Nucleus accumbens (tissue), 56 donors: ENCODE data around the gene ANO8.
A peak's percentile ranks its signal among the peaks of the same experiment; 100 is the strongest.
"Not testable (repeated sequence)": the region's sequence is repeated elsewhere in the genome, so short reads cannot be mapped to it uniquely, and the experiment has no call there.

Experiments
- DNase-seq, 56 donors: peaks; one replicate each; lab custom pipeline; 2025; lab: John Stamatoyannopoulos, UW

ANO8 gene, protein sequence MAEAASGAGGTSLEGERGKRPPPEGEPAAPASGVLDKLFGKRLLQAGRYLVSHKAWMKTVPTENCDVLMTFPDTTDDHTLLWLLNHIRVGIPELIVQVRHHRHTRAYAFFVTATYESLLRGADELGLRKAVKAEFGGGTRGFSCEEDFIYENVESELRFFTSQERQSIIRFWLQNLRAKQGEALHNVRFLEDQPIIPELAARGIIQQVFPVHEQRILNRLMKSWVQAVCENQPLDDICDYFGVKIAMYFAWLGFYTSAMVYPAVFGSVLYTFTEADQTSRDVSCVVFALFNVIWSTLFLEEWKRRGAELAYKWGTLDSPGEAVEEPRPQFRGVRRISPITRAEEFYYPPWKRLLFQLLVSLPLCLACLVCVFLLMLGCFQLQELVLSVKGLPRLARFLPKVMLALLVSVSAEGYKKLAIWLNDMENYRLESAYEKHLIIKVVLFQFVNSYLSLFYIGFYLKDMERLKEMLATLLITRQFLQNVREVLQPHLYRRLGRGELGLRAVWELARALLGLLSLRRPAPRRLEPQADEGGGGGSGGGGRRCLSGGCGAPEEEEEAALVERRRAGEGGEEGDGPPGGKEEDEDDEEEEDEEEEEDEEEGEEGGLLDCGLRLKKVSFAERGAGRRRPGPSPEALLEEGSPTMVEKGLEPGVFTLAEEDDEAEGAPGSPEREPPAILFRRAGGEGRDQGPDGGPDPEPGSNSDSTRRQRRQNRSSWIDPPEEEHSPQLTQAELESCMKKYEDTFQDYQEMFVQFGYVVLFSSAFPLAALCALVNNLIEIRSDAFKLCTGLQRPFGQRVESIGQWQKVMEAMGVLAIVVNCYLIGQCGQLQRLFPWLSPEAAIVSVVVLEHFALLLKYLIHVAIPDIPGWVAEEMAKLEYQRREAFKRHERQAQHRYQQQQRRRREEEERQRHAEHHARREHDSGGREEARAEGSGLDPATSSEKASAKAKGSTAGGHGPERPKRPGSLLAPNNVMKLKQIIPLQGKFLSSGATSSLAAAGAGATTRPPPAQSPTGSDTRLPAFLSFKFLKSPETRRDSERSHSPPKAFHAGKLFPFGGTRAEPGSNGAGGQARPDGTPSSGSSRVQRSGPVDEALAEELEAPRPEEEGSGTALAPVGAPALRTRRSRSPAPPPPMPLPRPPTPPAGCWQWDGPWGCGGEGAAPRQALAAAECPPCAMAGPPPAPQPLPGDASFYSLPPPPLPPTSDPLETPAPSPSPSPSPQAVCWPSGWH

DNA sequence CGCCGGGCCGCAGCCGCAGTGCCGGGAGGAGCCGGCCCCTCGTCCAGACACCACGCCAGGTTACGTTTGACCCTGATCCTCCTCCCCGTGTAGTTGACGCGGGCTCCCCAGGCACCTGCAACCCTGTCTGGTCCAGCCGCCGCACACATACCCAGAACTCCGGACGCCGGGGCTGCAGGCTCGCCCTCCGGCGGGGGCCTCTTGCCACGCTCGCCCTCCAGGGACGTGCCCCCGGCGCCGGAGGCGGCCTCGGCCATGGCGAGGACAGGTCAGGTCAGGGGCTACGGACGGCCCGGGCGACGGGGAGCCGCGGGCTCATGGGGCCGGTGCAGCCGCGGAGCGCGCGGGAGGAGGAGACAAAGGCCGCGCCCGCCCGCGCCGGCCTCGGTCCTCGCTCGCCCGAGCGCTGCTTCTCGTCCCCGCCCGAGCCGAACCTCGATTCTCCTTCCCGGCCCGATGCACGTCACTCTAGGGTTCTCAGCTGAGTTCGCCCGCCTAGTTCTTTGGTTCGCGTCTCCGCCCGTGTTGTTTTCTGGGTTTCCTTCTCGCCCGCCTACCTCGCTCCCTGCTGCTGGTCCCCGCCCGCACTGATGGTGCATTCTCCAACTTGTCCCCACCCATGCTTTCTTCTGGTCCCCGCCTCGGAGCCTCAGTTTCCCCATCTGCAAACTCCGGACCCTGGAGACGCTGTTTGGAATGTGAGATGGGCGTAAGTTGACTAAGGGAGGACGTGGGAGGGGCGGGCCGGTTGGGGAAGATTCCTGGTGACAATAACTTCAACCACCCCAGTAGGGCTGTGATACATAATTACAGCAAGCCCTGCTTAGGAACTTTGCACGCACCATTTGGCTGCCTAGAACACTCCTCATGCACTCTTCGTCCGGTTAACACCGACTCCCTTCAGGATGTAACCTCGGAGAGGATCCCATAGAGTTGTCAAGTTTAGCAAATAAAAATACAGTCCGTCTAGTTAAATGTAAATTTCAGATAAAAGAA lies at the start of gene ANO8:
Gene ANO8, minus strand, starts transcription at position 442 of the 996 bp plus-strand sequence. Its CDS starts 185 bp downstream, at position 257.
- DNase-seq = peak in 55 of 56 donors; percentile 60 to 97 (median 90)

DNA sequence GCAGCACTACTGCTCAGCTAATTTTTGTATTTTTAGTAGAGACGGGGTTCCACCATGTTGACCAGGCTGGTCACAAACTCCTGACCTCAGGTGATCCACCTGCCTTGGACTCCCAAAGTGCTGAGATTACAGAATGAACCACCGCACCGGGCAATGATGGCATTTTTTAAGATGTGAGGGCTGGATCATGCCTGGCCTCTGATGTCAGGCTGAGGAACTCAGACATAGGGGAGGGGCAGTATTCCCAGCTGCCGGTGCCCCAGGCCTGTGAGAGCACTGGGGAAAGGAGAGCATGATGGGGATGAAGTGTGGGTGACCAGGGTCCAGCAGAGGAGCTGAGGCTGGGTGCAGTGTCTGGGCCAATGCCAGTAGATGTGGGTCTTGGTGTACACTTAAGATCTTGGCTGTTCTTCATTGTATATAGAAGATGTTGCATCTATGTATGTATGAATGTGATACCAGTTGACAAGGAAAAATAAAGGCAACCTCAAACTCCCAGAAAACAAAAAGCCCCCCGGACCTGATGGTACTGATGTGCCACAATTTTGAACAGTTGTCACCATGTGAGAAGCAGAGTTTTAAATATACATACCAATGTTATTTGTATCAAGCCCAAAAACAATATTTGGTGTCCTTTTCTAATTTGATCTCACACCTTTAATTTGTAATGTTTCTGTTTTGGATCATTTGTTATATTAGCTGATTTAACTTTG lies 45.9 kb upstream of the ANO8 start:
- DNase-seq = no peak

DNA sequence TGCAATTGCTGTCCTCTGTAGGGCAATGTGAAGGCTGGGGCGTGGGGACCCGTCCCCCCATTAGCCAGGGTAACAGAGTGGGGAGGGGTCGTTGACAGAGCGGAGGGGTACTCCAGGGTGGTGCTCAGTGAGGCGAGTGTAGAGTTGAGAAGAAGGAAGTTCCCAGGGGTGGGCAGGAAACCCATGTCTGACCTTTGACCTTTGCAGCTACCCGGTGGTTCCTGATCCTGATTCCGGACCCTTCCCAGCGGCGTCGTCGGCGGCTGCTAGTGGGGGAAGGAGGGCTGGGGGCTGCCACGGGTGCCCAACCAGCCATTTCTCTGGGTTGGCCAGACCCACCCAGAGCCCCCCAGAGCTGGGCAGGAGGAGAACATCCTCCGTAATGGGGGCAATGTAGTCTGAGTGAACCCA lies 44.6 kb upstream of the ANO8 start:
- no peak for DNase-seq

DNA sequence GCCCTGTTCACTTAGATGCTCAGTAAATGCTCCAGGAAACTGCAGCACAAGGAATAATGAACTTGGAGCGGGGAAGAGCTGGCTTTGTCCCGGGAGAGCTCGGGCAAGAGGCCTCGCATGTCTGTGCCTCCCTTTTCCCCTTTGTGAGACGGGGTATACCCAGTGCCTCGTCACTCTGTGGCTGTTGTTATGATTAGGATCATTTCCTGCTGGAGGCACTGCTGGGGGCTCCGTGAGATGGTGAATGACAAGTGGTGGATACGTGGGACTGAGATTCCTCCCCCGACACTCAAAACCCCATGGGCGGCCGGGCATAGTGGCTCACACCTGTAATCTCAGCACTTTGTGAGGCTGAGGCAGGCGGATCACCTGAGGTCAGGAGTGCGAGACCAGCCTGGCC lies 43.6 kb upstream of the ANO8 start:
- DNase-seq = no peak

DNA sequence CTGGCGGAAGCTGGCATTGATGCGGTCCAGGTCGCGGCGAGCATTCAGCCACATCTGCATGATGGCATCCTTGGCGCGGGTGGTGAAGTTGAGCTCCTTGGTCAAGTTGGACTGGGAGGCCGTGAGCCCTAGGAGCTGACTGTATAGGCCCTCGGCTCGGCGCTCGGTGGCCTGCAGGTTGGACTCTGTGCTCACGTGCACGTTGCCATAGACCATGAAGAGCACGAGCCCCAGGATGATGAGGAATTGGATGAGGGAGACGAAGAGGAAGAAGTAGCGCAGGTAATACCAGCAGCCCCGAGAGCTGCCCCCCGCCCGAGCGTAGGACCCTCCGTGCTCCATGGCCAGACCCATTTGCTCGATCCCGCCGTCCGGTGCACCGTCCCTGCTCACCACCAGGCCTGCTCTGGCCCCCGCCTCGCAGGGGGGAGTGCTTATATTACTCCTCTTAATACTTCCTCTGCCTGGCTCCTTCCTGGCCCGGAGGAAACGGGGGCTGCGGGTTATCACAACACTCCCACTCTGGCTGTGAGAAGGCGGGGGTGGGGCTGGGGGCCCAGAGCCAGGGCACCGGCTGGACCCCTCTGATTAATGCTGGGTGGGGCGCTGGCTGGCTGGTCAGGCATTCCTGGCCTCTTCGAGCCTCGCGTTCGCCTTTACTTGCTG lies 42.4 kb upstream of the ANO8 start, which contains the start of gene PLVAP:
Gene PLVAP, minus strand, starts transcription at position 408 of the 666 bp plus-strand sequence. Its CDS starts 54 bp downstream, at position 354.
- DNase-seq = no peak

DNA sequence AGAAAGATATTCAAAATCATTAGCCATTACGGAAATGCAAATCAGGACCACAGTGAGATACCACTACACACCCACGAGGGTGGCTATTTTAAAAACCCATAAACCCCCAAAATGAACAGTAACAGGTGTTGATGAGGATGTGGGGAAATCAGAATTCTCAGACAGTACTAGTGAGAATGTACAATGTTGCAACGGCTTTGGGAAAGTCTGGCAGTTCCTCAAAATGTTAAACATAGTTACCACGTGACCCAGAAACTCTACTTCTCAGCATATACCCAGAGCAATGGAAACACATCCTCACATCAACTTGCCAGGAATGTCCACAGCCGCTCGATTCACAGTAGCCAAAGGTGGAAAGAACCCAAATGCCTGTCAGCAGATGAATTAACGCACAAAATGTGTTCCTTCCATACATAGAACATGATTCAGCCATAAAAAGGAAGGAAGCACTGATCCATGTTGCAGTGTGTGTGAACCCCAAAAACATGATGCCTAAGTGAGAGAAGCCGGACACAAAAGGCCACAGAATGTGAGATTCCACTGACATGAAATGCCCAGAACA lies 35.5 kb upstream of the ANO8 start:
- peak in 1 of 56 donors; percentile 5 for DNase-seq

DNA sequence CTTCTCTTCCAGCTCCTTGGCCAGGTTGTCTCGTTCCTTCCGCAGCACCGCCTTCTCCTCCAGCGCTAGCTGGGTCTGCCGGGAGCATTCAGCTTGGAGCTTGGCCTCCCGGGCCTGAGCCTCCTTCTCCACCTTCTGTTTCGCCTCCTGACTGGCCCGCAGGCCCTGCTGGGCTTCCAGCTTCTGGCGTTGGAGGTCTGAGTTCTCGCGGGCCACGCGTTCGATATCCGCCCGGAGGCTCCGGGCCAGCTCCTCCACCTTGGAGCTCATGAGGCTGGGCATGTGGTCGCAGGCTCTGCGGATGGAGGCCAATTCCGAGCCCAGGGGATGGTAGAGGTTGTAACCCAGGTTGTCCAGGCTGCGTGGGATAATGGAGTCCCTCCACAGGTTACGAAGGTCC lies 30.7 kb upstream of the ANO8 start:
- no peak for DNase-seq

DNA sequence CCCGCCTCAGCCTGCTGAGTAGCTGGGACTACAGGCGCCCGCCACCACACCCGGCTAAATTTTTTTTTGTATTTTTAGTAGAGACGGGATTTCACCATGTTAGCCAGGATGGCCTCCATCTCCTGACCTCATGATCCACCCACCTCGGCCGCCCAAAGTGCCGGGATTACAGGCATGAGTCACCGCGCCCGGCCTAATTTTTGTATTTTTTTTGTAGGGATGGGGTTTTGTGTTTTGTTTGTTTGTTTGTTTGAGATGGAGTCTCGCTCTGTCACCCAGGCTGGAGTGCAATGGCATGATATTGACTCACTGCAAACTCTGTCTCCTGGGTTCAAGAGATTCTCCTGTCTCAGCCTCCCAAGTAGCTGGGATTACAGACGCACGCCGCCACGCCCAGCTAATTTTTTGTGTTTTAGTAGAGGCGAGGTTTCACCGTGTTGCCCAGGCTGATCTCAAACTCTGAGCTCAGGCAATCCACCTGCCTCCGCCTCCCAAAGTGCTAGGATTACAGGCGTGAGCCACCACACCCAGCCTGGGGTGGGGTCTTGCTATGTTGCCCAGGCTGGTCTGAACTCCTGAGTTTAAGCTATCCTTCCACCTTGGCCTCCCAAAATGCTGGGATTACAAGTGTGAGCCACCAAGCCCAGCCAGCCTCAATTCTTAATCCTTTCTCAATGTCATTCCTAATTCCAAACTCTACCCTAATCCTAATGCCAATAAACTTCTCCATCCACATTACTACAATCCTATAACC lies 29.4 kb upstream of the ANO8 start:
- not testable (repeated sequence) for DNase-seq

DNA sequence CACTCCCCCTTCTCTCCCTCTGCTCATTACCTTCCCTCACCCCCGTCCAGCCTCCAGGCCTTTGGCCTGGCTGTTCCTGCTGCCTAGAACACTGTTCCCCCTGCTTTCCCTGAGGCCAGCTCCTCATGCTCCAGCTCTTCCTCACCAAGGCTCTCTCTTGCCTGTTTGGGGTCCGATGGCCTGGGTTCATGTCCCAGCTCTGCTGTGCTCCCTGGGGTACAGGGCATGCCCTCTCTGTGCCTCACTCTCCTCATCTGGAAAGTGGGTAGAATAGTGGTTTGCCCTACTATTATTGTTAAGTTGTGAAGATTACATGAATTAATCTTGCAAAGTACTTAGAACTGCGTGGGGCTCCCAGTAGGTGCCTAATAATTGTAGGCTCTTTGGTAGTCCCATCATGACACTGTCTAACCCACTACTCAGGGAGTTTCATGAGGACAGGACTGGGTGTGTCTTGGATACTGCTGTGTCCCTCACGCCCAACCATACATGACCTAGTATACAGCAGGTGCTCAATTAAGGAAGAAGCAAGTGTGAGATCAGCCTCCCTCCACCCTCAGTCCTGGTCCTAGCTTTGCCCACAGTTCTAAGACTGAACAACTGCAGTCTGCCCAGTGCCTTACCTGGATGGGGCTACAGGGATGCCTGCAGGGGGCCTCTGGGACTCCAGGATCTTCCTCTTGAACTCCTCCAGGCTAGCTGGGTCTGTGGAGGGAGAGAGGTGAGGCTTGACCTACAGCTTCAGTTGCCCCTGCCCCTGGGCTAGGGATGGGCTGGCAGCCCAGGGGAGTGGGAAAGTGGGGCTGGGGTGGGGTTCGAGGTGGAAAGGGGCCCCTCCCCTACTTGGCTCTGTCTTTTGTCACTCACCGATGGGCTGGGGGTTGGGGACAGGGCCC lies 25.5 kb upstream of the ANO8 start:
- DNase-seq = no peak

DNA sequence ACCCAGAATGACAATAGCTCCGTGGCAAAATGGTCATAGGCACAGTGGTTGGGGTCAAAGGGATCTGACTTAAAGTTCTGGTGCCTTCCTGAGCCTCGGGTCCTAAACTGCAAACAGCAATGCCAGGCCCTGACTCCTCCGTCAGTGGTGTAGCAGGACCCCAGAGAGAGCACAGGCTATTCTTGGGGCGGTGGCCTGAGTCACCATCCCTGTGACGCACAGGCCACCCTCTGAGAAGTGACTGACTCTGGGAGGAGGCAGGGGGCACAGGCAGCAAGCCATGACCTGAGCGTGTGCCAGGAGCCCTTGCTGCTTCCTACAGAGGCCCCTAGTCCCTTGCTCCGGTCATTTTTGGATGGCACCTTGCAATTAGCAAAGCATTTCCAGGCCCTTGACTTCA lies 23.7 kb upstream of the ANO8 start:
- DNase-seq = no peak

DNA sequence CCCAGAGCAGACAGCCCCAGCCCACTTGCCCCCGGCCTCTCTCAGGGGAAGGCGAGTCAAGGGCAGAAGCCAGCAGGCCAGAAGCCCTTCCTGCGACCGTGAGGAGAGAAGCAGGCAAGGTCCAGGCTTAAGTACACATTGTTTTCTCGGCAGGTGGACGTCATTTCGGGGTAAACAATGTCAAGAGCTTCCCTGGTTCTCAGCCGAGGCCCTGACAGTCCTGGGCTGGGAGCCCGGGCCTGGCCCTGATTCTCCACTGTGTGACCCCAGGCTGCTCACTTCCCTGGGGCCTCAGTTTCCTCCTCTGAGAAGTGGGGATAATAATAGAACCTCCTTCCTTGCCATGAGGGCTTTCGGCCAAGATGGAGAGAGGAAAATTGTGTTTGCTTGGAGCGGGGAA lies 23.1 kb upstream of the ANO8 start:
- no peak for DNase-seq

DNA sequence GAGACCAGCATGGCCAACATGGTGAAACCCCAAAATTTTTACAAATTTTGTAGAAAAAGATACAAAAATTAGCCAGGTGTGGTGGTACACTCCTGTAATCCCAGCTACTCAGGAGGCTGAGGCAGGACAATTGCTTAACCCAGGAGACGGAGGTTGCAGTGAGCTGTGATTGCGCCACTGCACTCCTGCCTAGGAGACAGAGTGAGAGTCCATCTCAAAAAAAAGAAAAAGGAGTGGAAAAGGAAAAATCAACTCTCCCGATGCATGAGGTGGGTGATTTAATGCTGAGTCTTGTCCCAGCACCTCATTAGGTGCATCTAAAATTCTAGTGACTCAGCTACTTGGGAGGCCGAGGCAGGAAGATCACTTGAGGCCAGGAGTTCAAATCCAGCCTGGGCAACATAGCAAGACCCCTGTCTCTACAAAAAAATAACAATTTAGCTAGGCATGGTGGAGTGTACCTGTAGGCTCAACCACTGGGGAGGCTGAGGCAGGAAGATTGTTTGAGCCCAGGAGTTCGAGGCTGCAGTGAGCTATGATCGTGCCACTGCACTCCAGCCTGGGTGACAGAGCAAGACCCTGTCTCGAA lies 22.5 kb upstream of the ANO8 start:
- DNase-seq = no peak

DNA sequence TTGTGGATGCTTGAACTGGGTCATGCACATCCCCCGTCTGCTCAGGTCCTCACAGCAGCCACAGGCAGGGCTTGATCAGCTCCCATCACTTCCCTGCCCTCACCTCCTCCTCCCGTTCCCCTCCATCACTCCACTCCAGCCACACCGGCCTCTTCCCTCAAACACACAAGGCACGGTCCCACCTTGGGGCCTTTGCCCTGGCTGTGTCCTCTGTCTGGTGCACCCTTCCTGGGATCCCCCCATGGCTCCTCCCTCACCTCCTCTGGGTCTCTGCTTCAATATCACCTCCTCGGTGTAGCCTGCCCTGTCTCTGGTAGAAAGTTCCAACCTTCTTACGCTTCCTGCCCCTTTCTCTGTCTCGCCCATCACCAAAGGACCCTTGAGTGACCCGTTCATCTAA lies 18.7 kb upstream of the ANO8 start:
- DNase-seq = no peak

DNA sequence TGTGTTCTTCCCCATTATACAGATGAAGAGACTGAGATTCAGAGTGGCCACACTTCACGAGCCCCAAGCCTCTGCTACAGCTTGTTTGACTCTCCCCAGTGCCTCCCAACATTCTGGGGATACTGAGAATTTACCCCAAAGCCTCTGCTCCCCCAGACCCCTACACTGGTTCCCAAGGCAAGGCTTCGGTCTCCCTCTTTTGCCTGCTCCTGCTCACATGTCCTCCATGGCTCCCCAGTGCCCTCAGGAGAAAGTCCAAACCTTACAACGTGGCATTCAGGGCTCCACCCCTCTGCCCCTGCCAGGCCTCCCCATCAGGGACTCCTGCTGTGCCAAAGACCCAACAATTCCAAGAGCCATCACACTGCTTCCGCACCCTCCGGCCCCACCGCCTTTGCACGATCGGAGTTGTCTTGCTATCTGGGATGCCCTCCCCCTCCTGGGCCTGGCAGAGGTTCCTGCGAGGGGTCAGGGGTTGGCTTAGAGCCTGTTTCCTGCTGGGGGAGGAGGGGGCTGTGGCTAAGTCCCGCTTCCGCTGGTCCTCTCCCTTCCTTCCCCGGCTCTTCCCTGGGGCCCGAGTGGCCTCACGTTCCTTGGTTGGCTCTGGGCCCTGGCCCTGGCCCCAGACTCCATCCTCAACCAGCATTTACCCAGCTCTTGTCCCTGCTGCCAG lies 18.1 kb upstream of the ANO8 start:
- peak in 2 of 56 donors; percentile 10 to 15 for DNase-seq

DNA sequence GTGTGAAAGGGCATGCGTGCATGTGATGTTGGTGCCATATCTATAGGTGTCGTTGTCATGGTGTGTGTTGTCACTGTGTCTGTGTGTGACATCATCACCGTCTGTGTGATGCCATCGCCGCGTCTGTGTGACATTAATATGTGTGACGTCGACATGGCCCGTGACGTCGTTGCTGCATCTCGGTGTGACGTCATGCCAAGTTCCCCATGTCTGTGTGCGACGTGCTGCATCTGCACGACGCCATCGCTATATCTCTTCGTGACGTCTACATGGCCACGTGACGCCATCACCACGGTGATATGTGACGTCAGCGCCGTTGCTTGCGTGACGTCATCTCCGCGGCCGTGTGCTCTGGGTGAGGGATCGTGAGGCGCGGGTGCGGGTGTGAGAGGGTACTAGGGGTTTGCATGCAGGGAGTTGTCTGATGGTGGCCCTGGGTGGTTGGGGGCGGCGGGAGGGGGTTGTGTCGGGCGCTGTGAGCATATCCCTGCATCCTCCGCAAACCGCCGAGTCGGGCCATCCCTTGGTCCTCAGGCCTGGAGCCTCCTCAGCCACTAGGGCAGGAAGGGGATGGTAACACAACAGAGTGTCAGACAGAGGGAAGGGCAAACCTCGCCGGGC lies 17.3 kb upstream of the ANO8 start:
- DNase-seq = no peak
